ENCODE measurements around the gene APOBEC3G. TPM values are rescaled to one million over a fixed set of nuclear protein-coding genes. Genes with fewer than 3 reads are reported as not detected.
"Not testable (repeated sequence)": the region's sequence is repeated elsewhere in the genome, so short reads cannot be mapped to it uniquely, and the experiment has no call there.

The APOBEC3G gene
- polyA plus RNA-seq, 3 donors, result 33.3 to 73.6 (median 64.5) TPM

GRCh38 chr22:39051844-39052495, 25.1 kb upstream of the APOBEC3G start:
- H3K4me1 Mint-ChIP-seq; H3K27me3 Mint-ChIP-seq (ENCODE audit: low read depth in 3 of 3); H3K9ac ChIP-seq (ENCODE audit: insufficient read depth, low read length, poor library complexity, severe bottlenecking); H3K27ac Mint-ChIP-seq; intact Hi-C loops (cut with micrococcal nuclease); H4K20me1 ChIP-seq (ENCODE audit: insufficient read depth, low read length); H3K36me3 Mint-ChIP-seq; H3K27ac ChIP-seq (ENCODE audit: low read depth in 1 of 2, low read length in 2 of 2); H2AFZ ChIP-seq (ENCODE audit: insufficient read depth, low read depth, low read length, poor library complexity, severe bottlenecking); H3K4me1 ChIP-seq (ENCODE audit: control insufficient read depth in 1 of 2, insufficient read depth in 2 of 2, low read length in 2 of 2); H3K36me3 ChIP-seq (replicated peaks in 1 of 2; ENCODE audit: control insufficient read depth in 1 of 2, insufficient read depth in 2 of 2, low read length in 2 of 2); H3K4me3 Mint-ChIP-seq; H3K27me3 ChIP-seq (ENCODE audit: control insufficient read depth in 2 of 2, insufficient read depth in 2 of 2, low read length in 2 of 2); H3K4me3 ChIP-seq (replicated peaks in 1 of 3; ENCODE audit: low read depth in 2 of 3, low read length in 3 of 3); DNase-seq; H3K4me2 ChIP-seq (replicated peaks; ENCODE audit: extremely low read depth, low read length, poor library complexity, severe bottlenecking); H3K79me2 ChIP-seq (ENCODE audit: insufficient read depth, low read length): not testable (repeated sequence)
- peaks cover 0 to 16% (median 8%) of the 10 kb centered on the region in 7 donors for H3K9me3 Mint-ChIP-seq
- WGBS (ENCODE audit: insufficient coverage), result 97% methylated on average over 9 of the region's 18 CpGs
- peaks cover 7 to 17% of the 10 kb centered on the region in 2 donors for H3K9me3 ChIP-seq (replicated peaks in 1 of 2; ENCODE audit: control insufficient read depth in 1 of 2, insufficient read depth in 1 of 2, low read length in 2 of 2)

DNA sequence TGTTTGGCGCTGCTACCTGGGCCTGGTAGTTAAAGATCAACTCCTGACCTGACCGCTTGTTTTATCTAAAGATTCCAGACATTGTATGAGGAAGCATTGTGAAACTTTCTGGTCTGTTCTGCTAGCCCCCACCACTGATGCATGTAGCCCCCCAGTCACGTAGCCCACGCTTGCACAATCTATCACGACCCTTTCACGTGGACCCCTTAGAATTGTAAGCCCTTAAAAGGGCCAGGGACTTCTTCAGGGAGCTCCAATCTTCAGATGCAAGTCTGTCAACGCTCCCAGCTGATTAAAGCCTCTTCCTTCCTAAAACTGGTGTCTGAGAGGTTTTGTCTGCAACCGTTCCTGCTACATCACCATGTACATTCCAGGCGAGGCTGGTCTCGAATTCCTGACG, 21.4 kb upstream of the APOBEC3G start:
- WGBS (ENCODE audit: insufficient coverage), result 87% methylated on average over 11 of the region's 11 CpGs
- no peaks in the 10 kb centered on the region for H3K27me3 ChIP-seq (ENCODE audit: control insufficient read depth in 2 of 2, insufficient read depth in 2 of 2, low read length in 2 of 2)
- no peaks in the 10 kb centered on the region for H4K20me1 ChIP-seq (ENCODE audit: insufficient read depth, low read length)
- DNase-seq, result no peak
- H3K4me2 ChIP-seq (replicated peaks; ENCODE audit: extremely low read depth, low read length, poor library complexity, severe bottlenecking), result no peak overlapping the region
- no peak overlapping the region for H3K27ac ChIP-seq (ENCODE audit: low read depth in 1 of 2, low read length in 2 of 2)
- peaks cover 4% of the 10 kb centered on the region for H3K4me1 Mint-ChIP-seq
- H2AFZ ChIP-seq (ENCODE audit: insufficient read depth, low read depth, low read length, poor library complexity, severe bottlenecking), result no peak overlapping the region
- TF ChIP-seq, protein P1, sequence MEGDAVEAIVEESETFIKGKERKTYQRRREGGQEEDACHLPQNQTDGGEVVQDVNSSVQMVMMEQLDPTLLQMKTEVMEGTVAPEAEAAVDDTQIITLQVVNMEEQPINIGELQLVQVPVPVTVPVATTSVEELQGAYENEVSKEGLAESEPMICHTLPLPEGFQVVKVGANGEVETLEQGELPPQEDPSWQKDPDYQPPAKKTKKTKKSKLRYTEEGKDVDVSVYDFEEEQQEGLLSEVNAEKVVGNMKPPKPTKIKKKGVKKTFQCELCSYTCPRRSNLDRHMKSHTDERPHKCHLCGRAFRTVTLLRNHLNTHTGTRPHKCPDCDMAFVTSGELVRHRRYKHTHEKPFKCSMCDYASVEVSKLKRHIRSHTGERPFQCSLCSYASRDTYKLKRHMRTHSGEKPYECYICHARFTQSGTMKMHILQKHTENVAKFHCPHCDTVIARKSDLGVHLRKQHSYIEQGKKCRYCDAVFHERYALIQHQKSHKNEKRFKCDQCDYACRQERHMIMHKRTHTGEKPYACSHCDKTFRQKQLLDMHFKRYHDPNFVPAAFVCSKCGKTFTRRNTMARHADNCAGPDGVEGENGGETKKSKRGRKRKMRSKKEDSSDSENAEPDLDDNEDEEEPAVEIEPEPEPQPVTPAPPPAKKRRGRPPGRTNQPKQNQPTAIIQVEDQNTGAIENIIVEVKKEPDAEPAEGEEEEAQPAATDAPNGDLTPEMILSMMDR (IDR thresholded peaks at IDR 0.05), result no peak
- no peak overlapping the region for H3K4me3 Mint-ChIP-seq
- no peaks in the 10 kb centered on the region for H3K79me2 ChIP-seq (ENCODE audit: insufficient read depth, low read length)
- no peaks in the 10 kb centered on the region for H3K36me3 Mint-ChIP-seq
- peak overlapping the region in 1 of 7 donors; percentile 64 for H3K27ac Mint-ChIP-seq
- intact Hi-C loops (cut with micrococcal nuclease), result no loop called here
- H3K9me3 Mint-ChIP-seq, result peaks cover 0 to 16% (median 8%) of the 10 kb centered on the region in 7 donors
- no peak overlapping the region for H3K9ac ChIP-seq (ENCODE audit: insufficient read depth, low read length, poor library complexity, severe bottlenecking)
- no peaks in the 10 kb centered on the region for H3K36me3 ChIP-seq (replicated peaks in 1 of 2; ENCODE audit: control insufficient read depth in 1 of 2, insufficient read depth in 2 of 2, low read length in 2 of 2)
- H3K9me3 ChIP-seq (replicated peaks in 1 of 2; ENCODE audit: control insufficient read depth in 1 of 2, insufficient read depth in 1 of 2, low read length in 2 of 2), result peaks cover 7 to 17% of the 10 kb centered on the region in 2 donors
- H3K4me1 ChIP-seq (ENCODE audit: control insufficient read depth in 1 of 2, insufficient read depth in 2 of 2, low read length in 2 of 2), result no peaks in the 10 kb centered on the region
- H3K4me3 ChIP-seq (replicated peaks in 1 of 3; ENCODE audit: low read depth in 2 of 3, low read length in 3 of 3), result no peak overlapping the region
- peaks cover 2 to 4% (median 4%) of the 10 kb centered on the region in 3 donors for H3K27me3 Mint-ChIP-seq (ENCODE audit: low read depth in 3 of 3)

- H4K20me1 ChIP-seq (ENCODE audit: insufficient read depth, low read length); H3K27ac Mint-ChIP-seq; H3K27me3 ChIP-seq (ENCODE audit: control insufficient read depth in 2 of 2, insufficient read depth in 2 of 2, low read length in 2 of 2); H3K79me2 ChIP-seq (ENCODE audit: insufficient read depth, low read length); H3K4me1 ChIP-seq (ENCODE audit: control insufficient read depth in 1 of 2, insufficient read depth in 2 of 2, low read length in 2 of 2); H3K36me3 ChIP-seq (replicated peaks in 1 of 2; ENCODE audit: control insufficient read depth in 1 of 2, insufficient read depth in 2 of 2, low read length in 2 of 2); H3K27me3 Mint-ChIP-seq (ENCODE audit: low read depth in 3 of 3); H3K4me2 ChIP-seq (replicated peaks; ENCODE audit: extremely low read depth, low read length, poor library complexity, severe bottlenecking); H3K27ac ChIP-seq (ENCODE audit: low read depth in 1 of 2, low read length in 2 of 2); H3K4me3 Mint-ChIP-seq; DNase-seq; H3K4me1 Mint-ChIP-seq; H3K9me3 ChIP-seq (replicated peaks in 1 of 2; ENCODE audit: control insufficient read depth in 1 of 2, insufficient read depth in 1 of 2, low read length in 2 of 2); H3K9me3 Mint-ChIP-seq; intact Hi-C loops (cut with micrococcal nuclease); H2AFZ ChIP-seq (ENCODE audit: insufficient read depth, low read depth, low read length, poor library complexity, severe bottlenecking); H3K9ac ChIP-seq (ENCODE audit: insufficient read depth, low read length, poor library complexity, severe bottlenecking); H3K36me3 Mint-ChIP-seq; H3K4me3 ChIP-seq (replicated peaks in 1 of 3; ENCODE audit: low read depth in 2 of 3, low read length in 3 of 3): not testable (repeated sequence)
- 25% methylated on average over 5 of the region's 6 CpGs for WGBS (ENCODE audit: insufficient coverage)
These were observed 15.8 kb upstream of the APOBEC3G start for GRCh38 chr22:39061290-39061689.

- H3K4me3 ChIP-seq (replicated peaks in 1 of 3; ENCODE audit: low read depth in 2 of 3, low read length in 3 of 3); H3K4me1 ChIP-seq (ENCODE audit: control insufficient read depth in 1 of 2, insufficient read depth in 2 of 2, low read length in 2 of 2); H4K20me1 ChIP-seq (ENCODE audit: insufficient read depth, low read length); H3K4me3 Mint-ChIP-seq; DNase-seq; H3K36me3 ChIP-seq (replicated peaks in 1 of 2; ENCODE audit: control insufficient read depth in 1 of 2, insufficient read depth in 2 of 2, low read length in 2 of 2); H3K9me3 Mint-ChIP-seq; H3K27me3 ChIP-seq (ENCODE audit: control insufficient read depth in 2 of 2, insufficient read depth in 2 of 2, low read length in 2 of 2); H3K27ac Mint-ChIP-seq; H3K4me1 Mint-ChIP-seq; H3K79me2 ChIP-seq (ENCODE audit: insufficient read depth, low read length); H3K27ac ChIP-seq (ENCODE audit: low read depth in 1 of 2, low read length in 2 of 2); H3K27me3 Mint-ChIP-seq (ENCODE audit: low read depth in 3 of 3); H3K9ac ChIP-seq (ENCODE audit: insufficient read depth, low read length, poor library complexity, severe bottlenecking); H3K4me2 ChIP-seq (replicated peaks; ENCODE audit: extremely low read depth, low read length, poor library complexity, severe bottlenecking); intact Hi-C loops (cut with micrococcal nuclease); H2AFZ ChIP-seq (ENCODE audit: insufficient read depth, low read depth, low read length, poor library complexity, severe bottlenecking); H3K9me3 ChIP-seq (replicated peaks in 1 of 2; ENCODE audit: control insufficient read depth in 1 of 2, insufficient read depth in 1 of 2, low read length in 2 of 2); H3K36me3 Mint-ChIP-seq: not testable (repeated sequence)
- 100% methylated on average over 8 of the region's 10 CpGs for WGBS (ENCODE audit: insufficient coverage)
These were observed 15.1 kb upstream of the APOBEC3G start for GRCh38 chr22:39061951-39062350.
